Inflammatory macrophage treated with lipopolysaccharide for 4 hours (primary cell): Measurements from ENCODE around the gene CDK8.

Experiments used
- DNase-seq: peaks from one replicate; pipeline ENCODE4 v3.0.0-alpha.2; 2020

CDK8 gene

DNA sequence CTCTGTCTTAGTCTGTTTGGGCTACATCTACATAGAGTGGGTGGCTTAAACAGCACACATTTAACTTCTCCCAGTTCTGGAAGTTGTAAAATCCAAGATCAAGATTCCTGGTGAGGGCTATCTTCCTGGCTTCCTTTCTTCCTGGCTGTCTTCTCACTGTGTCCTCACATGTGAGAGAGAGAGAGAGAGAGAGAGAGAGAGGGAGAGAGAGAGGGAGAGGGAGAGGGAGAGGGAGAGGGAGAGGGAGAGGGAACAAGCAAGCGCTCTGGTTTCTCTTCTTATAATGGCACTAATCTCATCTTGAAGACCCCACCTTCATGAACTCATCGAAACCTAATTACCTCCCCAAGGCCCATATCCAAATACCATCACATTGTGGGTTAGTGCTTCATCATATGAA, 69.2 kb downstream of the CDK8 start:
- DNase-seq, result no peak

DNA sequence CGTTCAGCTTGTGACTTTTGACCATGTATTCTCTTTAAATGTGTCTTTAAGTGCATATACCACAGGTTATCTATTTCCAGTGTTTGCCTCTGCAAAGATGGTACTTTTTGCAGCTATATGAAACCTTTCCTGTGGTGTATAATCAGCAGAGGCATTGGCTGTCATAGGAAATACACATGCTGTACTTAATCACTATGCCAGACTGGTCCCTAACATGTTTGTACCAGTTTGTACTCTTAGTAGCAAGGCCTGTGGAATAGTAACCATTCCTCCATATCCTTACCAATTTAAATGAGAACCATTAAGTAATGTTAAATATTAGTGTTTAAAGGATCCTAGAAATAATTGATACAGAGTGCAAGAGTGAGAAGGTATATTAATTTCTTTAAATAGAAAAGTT, 69.8 kb downstream of the CDK8 start:
- DNase-seq, result no peak

DNA sequence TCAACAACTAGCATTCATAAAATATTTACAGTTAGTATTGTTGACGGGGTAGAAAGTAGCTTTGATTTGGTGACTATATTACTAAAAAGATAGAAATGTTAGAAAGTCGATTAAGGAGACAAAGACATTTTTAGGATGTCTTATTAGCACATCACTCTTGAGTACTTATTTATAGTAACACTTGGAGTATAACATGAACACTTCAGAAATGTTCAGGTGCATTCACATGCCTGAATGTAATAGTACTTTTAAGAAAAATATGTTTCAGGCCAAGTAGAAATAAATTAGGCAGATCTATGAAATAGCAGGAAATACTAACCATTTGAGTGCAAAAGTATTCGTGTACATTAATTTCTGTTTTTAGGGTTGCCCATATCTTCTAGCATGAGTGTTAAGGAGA, 70.4 kb downstream of the CDK8 start:
- DNase-seq, result no peak

DNA sequence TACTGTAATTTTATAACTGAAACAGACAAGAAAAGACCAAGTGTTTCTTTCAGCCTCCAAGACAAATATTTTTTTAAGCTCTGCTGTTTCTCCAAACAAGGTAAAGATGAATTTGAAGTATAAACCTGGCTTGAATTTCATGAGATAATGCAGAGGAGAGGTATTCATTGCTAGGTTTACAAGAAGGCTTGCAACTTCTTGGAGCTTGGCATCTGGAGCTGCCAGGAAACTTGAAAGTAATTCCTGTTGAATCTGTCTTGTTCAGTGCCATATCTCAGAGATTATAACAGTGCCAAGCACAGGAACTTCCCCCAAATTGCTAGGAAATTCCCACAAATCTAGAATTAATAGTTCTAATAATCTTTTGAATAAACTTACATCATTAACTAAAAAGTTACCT, 70.9 kb downstream of the CDK8 start:
- DNase-seq, result no peak

DNA sequence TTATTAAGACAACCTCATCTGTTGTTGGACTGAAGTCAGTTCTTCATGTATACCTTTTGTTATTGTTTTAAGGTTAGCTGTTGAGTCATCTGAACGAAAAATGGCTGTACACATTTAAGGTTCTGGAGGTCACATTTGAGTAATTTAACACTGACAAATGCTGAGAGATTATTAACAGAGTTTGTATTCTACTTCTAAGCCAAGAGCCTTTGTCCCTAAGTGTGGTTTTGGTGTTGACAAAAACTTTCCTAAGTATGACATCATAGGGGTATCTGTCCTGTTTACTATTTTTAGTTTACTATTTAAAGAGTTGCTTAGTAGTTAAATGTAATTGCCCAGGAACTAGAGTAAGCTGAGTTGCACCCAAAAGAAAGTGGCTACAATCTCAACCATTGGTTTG, 71.9 kb downstream of the CDK8 start:
- no peak for DNase-seq

DNA sequence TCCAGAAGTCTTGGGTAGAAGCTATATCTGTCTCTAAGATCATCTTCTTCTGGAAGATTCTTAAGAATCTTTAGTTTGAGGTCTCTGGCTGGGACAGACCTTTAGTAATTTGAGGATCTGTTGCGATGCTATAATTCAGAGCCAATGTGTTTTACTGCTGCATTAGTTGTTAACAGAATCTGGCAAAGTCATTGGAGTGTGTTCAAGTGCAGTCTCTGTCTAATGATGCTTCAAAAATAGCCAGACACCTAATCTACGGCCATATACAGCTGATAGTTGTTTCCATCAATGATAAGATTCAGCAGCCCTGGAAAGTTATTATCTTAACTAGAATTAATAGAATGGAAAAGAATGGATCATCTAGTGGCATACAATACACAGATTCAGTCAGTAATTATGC, 72.6 kb downstream of the CDK8 start:
- no peak for DNase-seq

DNA sequence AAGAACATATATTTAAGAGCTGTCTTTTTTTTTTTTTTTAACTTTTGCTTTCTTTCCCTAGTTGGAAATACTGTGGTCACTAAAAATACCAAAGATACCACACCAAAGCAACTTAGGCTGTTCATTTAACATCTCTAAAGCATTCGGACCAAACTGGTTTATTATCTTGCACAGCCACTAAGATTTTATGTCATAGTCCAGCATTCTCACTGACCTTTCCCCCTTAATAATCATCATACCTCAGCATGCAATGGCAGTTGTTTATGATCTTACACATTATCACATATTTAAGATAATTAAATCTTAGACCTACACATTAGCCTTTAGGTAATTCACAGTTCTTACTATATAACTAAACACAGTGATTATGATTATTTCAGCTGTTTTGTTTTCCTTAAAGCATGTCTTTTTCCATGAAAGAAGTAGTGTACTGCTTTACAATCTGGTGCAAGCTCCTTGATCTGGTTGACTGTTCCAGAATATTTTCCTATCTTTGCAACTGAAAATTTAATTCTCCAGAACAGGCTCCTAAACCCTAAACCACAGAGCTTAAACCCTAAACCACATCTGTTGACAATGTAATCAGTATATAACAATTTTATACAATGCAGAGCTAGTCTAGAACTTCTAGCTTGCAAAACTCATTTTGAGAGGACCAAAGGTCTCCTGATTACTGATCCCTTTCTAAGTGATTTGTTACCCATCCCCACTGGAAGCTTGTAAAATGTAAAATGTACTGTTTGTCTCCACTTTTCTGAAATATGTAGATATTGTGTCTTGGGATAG, 74.2 kb downstream of the CDK8 start:
- no peak for DNase-seq

DNA sequence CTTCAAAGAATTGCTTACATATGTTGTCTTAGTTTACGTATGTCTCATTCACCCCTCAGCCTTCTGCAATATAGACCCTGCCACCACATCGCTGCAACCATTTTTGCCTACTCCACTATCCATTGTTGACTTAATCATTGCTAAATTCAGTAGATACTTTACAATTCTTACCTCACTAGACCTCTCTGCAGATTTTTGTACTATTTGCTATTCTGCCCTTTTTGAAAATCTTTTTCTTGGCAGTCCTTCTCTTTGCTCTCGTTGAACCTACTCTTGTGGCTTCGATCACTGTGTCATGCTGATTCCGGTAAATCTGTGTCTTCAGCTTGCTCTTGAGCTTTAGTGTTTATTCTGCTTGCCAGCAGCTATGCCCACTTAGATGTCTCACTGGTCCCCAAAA, 81.2 kb downstream of the CDK8 start:
- DNase-seq, result no peak

DNA sequence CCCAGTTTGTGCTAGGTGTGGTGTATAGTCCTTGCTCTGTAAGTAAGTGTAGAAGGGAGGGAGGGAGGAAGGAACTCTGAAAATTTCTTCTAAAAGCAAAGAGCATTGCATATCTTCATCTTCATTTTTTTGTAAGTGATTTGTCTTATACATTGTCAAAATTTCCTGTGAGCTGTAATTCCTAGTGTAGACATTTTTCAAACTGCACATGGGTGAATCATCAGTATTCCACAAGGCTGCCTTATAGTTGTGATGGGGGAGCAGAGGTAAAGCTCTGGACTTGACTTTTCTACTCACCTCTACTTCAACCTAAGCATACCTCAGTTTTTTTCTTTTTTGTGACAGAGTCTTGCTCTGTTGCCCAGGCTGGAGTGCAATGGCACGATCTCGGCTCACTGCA, 86.9 kb downstream of the CDK8 start:
- DNase-seq, result no peak

DNA sequence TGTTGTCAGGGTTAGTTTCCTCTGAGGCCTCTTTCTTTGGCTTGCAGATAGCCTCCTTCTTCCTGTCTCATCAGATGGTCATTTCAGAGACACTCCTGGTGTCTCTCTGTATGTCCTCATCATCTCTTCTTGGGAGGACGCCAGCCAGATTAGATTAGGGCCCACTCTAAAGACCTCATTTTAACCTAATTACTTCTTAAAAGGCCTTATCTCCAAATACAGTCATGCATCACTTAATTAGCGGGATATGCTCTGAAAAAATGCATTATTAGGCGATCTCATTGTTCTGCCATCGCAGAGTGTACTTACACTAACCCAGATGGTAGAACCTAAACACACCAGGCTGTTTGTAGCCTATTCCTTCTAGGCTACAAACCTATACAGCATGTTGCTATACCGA, 89.0 kb downstream of the CDK8 start:
- no peak for DNase-seq

DNA sequence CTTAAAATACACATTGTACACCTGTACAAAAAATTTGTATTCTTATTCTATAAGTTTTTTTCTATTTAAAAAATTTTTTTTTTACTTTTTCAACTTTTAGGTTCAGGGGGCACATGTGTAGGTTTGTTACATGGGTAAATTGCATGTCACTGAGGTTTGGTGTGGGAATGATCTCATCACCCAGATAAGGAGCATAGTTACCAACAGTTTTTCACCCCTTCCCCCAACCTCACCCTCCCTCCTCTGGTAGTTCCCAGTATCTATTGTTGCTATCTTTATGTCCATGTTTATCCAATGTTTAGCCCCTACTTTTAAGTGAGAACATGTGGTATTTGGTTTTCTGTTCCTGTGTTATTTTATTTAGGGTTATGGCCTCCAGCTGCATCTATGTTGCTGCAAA, 89.9 kb downstream of the CDK8 start:
- no peak for DNase-seq

DNA sequence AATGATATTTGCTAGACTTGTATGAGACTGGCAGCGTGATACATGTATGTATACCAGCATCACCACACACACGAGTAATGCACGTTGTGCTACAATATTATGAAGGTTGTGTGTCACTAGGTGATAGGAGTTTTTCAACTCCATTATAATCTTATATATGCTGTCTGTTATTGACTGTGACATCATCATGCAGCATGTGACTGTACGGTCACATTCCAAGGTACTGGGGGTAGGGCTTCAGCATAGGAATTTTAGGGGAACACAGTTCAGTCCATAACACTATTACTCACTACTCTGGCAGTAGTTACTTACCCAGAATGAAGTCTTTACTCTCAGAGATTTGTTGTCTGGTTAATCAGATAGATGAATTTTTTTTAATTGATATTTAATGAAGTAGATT, 91.1 kb downstream of the CDK8 start:
- DNase-seq, result no peak

DNA sequence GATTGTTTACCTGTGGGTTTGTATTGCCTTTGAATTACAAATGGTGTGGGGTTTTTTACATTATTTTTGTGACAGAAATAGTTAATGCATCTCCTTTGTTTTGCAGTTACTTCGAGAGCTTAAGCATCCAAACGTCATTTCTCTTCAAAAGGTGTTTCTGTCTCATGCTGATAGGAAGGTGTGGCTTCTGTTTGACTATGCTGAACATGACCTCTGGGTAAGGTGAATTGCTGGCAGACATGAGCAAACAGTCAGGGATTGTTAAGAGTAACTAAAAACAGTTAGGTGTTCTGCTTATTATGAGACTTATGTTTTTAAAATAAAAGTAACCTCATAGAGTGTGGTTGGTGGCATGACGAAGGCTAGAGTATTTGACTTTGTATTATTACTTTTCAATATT, 95.0 kb downstream of the CDK8 start:
- DNase-seq, result no peak

DNA sequence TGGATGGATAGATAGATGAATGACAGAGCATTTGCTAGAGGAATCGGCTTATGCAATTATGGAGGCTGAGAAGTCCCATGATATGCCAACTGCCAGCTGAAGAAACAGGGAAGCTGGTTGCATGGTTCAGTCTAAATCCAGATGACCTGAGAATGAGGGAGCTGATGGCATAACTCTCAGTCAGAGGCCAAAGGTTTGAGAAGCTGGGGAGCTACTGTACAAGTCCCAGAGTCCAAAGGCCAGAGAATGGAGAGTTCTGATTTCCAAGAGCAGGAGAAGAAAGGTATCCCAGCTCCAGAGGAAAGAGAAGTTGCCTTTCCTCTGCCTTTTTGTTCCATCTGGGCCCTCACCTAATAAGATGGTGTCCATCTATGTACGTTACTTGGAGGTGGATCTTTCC, 108.3 kb downstream of the CDK8 start:
- DNase-seq, result no peak

DNA sequence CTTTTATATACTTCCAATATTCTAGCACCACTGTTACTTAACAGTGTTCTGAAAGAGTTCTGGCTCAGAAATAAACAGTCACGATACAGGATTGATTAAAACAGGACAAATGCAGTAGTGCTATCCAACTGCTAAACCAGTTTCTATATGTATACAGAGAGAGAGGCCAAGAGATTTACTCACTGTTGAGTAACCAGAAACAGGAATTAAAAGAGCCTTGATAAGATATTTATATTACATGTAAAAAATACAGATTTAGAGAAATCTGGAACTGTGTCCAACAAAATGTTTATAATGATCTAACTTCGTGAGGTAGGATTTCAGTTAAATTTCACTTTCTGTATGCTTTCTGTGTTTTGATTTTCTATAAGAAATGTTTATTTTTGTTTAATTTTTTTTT, 116.6 kb downstream of the CDK8 start:
- DNase-seq, result no peak

DNA sequence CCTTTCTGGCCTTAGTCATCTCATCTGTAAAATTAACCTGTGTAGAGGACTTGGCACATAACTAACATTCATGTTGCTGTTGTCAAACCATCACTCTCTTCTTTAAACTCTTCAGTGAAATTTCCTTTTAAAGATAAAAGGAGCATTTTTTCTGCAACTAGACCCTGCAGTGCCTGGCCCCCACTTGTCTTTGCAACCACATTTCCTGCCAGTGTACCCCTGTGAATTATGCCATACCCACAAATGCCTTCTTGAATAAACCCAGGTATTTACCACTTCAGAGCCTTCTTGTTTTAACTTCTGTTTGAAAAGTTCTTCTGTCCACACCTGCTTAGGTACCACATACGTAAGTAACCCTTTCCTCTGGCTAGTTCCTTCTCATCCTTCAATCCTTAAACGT, 118.8 kb downstream of the CDK8 start:
- no peak for DNase-seq

DNA sequence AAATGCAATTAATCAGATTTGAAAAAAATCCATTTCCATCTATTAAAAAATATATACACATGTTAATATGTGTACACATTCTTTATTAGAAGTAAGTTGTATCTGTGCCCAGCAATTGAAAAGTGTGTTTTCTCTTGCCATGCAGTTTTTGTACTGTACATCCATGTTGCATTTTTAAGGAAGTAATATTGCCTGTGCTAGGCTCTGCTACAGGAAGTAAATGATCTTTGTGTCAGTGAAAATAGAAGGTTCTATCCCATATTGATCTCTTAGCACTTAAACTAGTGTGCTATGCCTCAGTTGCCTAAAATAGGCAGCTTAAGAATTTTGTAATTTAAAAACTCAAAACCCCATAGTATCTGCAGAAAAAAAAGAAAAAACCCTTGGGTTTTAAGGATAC, 122.5 kb downstream of the CDK8 start:
- DNase-seq, result no peak

DNA sequence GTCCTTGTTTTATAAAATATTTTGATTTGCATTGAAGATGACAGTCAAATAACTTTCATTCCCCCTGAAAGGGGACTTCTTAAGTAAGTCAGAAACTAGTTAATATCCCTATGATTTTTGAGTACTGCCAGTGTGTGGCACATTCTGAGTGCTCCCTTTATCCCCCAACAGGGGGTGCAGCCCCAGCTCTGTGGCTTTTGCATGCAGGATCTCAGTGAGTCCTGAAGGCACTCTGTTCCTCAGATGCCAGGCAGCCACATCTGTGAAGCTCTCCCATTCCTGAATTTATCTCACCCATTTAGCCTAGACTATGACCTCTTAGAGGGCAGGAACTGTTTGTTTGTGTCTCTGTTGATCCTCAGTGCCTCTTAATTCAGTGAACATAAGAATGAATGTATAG, 123.1 kb downstream of the CDK8 start:
- peak; percentile 4 for DNase-seq

DNA sequence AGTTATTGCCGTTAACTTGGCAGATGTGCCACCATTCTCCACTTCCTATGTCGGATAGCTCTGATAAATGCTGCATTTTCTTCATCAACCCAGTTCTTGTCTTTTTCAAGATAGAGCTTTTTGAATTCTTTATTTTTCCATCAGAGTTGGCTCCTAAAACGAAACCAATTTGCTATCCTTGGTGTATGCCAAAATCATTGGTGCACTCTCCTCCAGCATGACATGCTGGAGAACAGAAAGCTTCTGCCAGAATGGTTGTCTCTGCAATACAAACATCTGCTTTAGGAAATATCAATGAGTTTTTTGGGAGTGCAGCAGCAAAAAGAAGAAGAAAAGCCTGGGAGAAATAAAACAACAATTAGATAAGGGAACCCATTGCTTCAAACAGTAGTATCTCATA, 124.2 kb downstream of the CDK8 start:
- no peak for DNase-seq

DNA sequence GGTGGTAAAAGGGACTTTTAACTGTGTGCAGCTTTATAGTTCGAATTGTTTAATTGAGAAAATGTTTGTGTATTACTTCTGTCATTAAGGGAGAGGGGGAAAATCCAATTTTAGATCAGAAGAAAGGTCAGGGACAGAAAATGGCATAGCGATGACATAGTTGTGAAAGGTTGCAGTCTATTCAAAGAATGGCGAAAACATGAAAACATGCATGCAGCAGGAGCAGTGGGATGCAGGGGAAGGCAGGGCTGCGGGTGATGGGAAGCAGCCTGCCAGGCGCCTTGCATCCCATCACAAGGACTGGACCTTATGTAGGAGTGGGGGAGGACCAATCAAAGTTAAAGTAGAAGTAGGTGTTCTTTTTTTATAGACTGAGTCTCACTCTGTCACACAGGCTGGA, 125.9 kb downstream of the CDK8 start:
- no peak for DNase-seq

DNA sequence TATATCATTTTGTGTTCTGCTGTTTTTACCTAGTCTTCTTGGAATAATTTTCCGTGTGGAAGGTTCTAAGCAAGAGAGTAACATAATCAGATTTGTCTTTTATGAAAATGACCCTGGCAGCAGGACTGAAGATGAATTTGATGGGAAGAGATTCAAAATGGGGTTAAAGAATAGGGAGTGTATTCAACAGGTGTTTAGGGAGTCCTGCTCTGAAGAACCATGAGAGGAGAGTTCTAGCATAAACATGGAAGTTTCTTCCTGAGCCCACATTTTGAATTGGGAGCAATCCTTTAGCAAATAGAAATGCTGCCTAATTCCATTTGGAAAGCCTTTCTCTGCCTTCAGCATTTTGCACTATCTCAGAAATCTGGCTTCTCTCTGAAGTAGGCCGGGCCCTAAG, 127.0 kb downstream of the CDK8 start:
- no peak for DNase-seq

DNA sequence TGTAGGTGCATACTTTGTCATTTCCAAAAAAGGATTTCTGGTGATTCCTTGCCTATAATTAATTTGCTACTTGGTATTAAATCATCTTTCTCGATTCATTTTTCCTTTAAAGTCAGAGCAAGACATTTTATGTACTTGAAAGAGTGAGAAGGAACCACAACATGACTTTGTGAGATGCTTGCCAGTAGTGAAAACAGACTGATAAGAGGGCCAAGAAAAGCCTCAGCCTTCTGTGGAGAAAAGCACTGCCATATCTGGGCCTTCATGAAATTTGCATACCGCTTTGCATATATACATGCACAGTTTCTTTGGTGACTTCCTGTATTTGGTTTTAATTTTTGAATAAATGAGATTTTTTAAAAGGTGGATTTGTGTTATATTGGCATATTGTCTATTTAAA, 128.4 kb downstream of the CDK8 start:
- no peak for DNase-seq

DNA sequence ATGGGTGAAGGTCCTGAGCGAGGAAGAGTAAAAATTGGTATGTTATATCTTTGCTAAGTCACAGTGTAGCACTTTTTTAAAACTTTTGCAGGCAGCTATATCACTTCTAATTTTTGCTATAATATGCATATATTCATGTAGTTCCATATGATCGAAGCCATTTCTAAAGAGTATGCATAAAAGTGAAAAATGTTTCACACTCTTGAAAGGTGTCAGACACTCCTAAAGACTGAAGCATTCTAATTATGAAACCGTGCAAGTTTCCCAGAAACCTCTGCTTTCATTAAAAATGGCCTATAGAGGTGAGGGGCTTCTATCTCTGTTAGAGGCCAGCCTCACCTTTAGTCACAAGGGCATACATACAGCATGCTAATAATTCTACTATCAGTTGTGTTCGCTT, 128.9 kb downstream of the CDK8 start:
- no peak for DNase-seq

DNA sequence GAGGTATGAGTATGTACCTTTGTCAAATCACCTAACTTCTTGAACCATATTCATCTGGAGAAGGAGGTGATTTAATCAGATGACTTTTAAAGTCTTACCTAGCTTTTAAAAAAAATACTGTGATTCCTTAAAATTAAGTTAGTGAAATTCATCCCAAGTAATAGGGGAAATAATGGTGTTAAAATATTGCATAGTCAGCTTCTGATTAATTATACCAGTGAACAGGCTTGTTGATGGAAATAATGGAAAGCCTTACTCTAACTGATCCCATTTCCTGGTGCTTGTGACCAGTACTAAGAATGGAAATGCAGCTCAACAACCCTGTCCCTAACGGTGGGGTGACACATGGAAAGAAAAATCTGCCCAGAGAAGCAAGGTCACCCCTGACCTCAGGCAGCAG, 130.7 kb downstream of the CDK8 start:
- DNase-seq, result no peak

DNA sequence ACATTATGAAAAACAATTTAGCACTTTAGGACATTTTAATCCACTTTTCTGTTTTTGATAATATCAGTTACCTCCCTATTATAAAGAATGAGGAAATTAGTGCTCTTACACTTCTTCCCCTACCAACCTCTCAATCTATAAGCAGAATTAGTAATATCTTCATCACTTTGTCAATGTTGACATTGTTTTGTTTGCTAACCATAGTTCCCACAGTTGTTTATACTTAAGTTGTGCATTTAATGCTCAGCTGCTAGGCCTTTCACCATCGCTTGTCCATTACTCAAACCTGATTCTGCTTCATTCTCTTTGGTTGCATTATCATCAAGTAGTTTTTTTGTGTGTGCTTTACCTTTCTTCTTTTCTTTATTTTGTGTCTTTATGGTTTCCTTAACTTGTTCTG, 132.1 kb downstream of the CDK8 start:
- no peak for DNase-seq

DNA sequence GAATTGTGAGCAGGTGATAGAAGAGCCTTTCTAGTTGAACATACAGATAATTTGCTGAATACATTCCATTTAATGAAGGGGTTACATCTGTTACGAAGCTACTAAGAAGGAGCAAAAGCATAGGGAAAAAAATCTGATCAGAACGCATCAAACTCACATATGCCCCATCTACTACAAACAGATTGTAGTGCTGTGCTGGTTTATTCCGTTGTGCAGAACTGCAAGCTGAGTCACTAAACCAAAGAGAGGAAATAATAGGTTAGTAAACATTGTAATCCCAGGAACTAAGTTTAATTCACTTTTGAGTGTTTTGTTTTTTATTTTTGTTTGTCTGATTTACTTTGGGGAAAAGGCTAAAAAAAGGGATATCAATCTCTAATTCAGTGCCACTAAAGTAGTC, 136.3 kb downstream of the CDK8 start:
- DNase-seq, result no peak
